ENCODE results near the gene CTNNBIP1.

The CTNNBIP1 gene

GRCh38 chr1:9822897-9823692 is 87.0 kb downstream of the CTNNBIP1 start (continued):
- TF ChIP-seq ZNF221 (tag by site-specific recombination; IDR thresholded peaks at IDR 0.05; ENCODE audit: borderline replicate concordance) = no peak
- no peak for TF ChIP-seq ZNF660 (tag by site-specific recombination; IDR thresholded peaks at IDR 0.05)
- no peak for TF ChIP-seq ZNF391 (tag by site-specific recombination; IDR thresholded peaks at IDR 0.05; ENCODE audit: borderline replicate concordance, low read depth)
- no peak for TF ChIP-seq ZNF701 (tag by site-specific recombination; IDR thresholded peaks at IDR 0.05)
- TF ChIP-seq ZNF324 (tag by site-specific recombination; IDR thresholded peaks at IDR 0.05) = no peak
- TF ChIP-seq IKZF3 (tag by site-specific recombination; IDR thresholded peaks at IDR 0.05) = no peak
- 0 out of 2 replicates have a peak, but pooled peaks have one; percentile 29 for TF ChIP-seq ZBTB17 (tag by site-specific recombination; IDR thresholded peaks at IDR 0.05)
- TF ChIP-seq, protein P1, sequence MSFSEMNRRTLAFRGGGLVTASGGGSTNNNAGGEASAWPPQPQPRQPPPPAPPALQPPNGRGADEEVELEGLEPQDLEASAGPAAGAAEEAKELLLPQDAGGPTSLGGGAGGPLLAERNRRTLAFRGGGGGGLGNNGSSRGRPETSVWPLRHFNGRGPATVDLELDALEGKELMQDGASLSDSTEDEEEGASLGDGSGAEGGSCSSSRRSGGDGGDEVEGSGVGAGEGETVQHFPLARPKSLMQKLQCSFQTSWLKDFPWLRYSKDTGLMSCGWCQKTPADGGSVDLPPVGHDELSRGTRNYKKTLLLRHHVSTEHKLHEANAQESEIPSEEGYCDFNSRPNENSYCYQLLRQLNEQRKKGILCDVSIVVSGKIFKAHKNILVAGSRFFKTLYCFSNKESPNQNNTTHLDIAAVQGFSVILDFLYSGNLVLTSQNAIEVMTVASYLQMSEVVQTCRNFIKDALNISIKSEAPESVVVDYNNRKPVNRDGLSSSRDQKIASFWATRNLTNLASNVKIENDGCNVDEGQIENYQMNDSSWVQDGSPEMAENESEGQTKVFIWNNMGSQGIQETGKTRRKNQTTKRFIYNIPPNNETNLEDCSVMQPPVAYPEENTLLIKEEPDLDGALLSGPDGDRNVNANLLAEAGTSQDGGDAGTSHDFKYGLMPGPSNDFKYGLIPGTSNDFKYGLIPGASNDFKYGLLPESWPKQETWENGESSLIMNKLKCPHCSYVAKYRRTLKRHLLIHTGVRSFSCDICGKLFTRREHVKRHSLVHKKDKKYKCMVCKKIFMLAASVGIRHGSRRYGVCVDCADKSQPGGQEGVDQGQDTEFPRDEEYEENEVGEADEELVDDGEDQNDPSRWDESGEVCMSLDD (tag by site-specific recombination; IDR thresholded peaks at IDR 0.05) = peak; percentile 75
- 0 out of 2 replicates have a peak, but pooled peaks have one; percentile 42 for TF ChIP-seq ZXDB (tag by site-specific recombination; IDR thresholded peaks at IDR 0.05)
- TF ChIP-seq ZBTB8A (tag by site-specific recombination; IDR thresholded peaks at IDR 0.05) = peak; percentile 48; the same call in 1 of the 2 replicates
- TF ChIP-seq, protein P2, sequence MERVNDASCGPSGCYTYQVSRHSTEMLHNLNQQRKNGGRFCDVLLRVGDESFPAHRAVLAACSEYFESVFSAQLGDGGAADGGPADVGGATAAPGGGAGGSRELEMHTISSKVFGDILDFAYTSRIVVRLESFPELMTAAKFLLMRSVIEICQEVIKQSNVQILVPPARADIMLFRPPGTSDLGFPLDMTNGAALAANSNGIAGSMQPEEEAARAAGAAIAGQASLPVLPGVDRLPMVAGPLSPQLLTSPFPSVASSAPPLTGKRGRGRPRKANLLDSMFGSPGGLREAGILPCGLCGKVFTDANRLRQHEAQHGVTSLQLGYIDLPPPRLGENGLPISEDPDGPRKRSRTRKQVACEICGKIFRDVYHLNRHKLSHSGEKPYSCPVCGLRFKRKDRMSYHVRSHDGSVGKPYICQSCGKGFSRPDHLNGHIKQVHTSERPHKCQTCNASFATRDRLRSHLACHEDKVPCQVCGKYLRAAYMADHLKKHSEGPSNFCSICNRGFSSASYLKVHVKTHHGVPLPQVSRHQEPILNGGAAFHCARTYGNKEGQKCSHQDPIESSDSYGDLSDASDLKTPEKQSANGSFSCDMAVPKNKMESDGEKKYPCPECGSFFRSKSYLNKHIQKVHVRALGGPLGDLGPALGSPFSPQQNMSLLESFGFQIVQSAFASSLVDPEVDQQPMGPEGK (tag by site-specific recombination; IDR thresholded peaks at IDR 0.05) = peak; percentile 83
- TF ChIP-seq KLF8 (tag by site-specific recombination; IDR thresholded peaks at IDR 0.05) = 0 out of 2 replicates have a peak, but pooled peaks have one; percentile 20
- TF ChIP-seq TCF7L2 (IDR thresholded peaks at IDR 0.05; ENCODE audit: borderline replicate concordance, low read depth, low read length) = no peak
- TF ChIP-seq OVOL3 (tag by site-specific recombination; IDR thresholded peaks at IDR 0.05) = no peak
- no peak for TF ChIP-seq ZNF843 (tag by site-specific recombination; IDR thresholded peaks at IDR 0.05)
- TF ChIP-seq ZNF664 (tag by site-specific recombination; IDR thresholded peaks at IDR 0.05) = no peak
- no peak for TF ChIP-seq ZNF449 (tag by site-specific recombination; IDR thresholded peaks at IDR 0.05)
- no peak for TF ChIP-seq ZNF670 (tag by site-specific recombination; IDR thresholded peaks at IDR 0.05; ENCODE audit: low read depth)
- TF ChIP-seq FEZF1 (tag by site-specific recombination; IDR thresholded peaks at IDR 0.05) = no peak
- no peak; the same call in 1 of the 2 replicates for TF ChIP-seq BCL11A (tag by site-specific recombination; IDR thresholded peaks at IDR 0.05; ENCODE audit: low read depth)
- no peak for TF ChIP-seq ZNF416 (tag by site-specific recombination; IDR thresholded peaks at IDR 0.05)
- TF ChIP-seq MEIS1 (CRISPR knock-in tag; IDR thresholded peaks at IDR 0.05; ENCODE audit: borderline replicate concordance) = no peak
- TF ChIP-seq ZNF544 (tag by site-specific recombination; IDR thresholded peaks at IDR 0.05) = no peak
- no peak for TF ChIP-seq ZNF133 (tag by site-specific recombination; IDR thresholded peaks at IDR 0.05)
- TF ChIP-seq ZNF335 (tag by site-specific recombination; conservative IDR thresholded peaks at IDR 0.05) = peak; percentile 52; the same call in 1 of the 2 replicates
- no peak for TF ChIP-seq ZNF426 (tag by site-specific recombination; IDR thresholded peaks at IDR 0.05)
- no peak for TF ChIP-seq SETDB1 (IDR thresholded peaks at IDR 0.05; ENCODE audit: insufficient read length, low read length)
- no peak for TF ChIP-seq ZNF555 (tag by site-specific recombination; conservative IDR thresholded peaks at IDR 0.05)
- TF ChIP-seq ZNF548 (tag by site-specific recombination; IDR thresholded peaks at IDR 0.05) = no peak
- no peak for TF ChIP-seq ZNF514 (tag by site-specific recombination; IDR thresholded peaks at IDR 0.05)
- no peak for TF ChIP-seq TSHZ1 (tag by site-specific recombination; IDR thresholded peaks at IDR 0.05; ENCODE audit: borderline replicate concordance)

All from HEK293 (cell line).